GM12878 (cell line): ENCODE measurements around the gene PLCB4. TPM values are rescaled to one million over a fixed set of nuclear protein-coding genes. Genes with fewer than 3 reads are reported as not detected.

ENCODE experiments used
- ATAC-seq: fragments of 200-7000 bp; cut with Tn5 transposase; 3 replicates; pipeline ENCODE4 v1.9.1; 2020; ENCODE audit warnings: mild to moderate bottlenecking, moderate library complexity
- BruUV-seq: library from RNA; stranded (reverse); fragments of 400-500 nt; replicated peaks from 2 replicates; lab custom pipeline; 2021; lab: Mats Ljungman, UMichigan
- CTCF ChIA-PET: fragments of 300-600 bp; sonication (Branson Sonifier 250); formaldehyde crosslinking; extraction: SDS; loops from one replicate; lab custom pipeline; 2021; ENCODE audit warnings: inconsistent platforms; lab: Yijun Ruan, JAX
- POLR2A ChIA-PET: fragments of 350-600 bp; formaldehyde crosslinking; extraction: SDS; loops from one replicate; lab custom pipeline; 2021; ENCODE audit warnings: inconsistent platforms; lab: Charles Lee
- RAD21 ChIA-PET: fragments of 300-600 bp; sonication (Branson Sonifier 250); formaldehyde crosslinking; loops from one replicate; lab custom pipeline; 2023; ENCODE audit warnings: antibody characterized with exemption; ENCODE audit not compliant: unreplicated experiment; lab: Charles Lee
- SMC1A ChIA-PET: fragments of 300-600 bp; sonication (Branson Sonifier 250); formaldehyde crosslinking; loops from one replicate; lab custom pipeline; 2023; ENCODE audit not compliant: unreplicated experiment, uncharacterized antibody; lab: Charles Lee
- DNase-seq: peaks from one replicate; pipeline ENCODE4 v3.0.0-alpha.2; 2011; ENCODE audit warnings: low read depth, low spot score
- FAIRE-seq: peaks from 3 replicates; lab custom pipeline; 2011; peaks lifted over from hg19 to GRCh38; lab: Jason Lieb, UNC
- H2AFZ ChIP-seq: 2 replicates; pipeline ENCODE4 v1.6.0; 2011; ENCODE audit warnings: low read depth, low read length, control low read depth; ENCODE audit not compliant: control insufficient read depth
- H3K27ac ChIP-seq: 2 replicates; pipeline ENCODE4 v1.5.1; 2011; ENCODE audit warnings: control low read depth; ENCODE audit not compliant: control insufficient read depth, insufficient read depth
- H3K27me3 ChIP-seq, 2 experiments: replicated peaks in 1 of 2; 2 replicates each; pipeline versions ENCODE4 v1.6.0 to v1.6.1; 2011; ENCODE audit warnings: low read length in 1 of 2; ENCODE audit not compliant: control insufficient read depth in 2 of 2, insufficient read depth in 2 of 2
- H3K36me3 ChIP-seq, 2 experiments: 2 replicates each; pipeline ENCODE4 v1.5.1; 2011; ENCODE audit warnings: low read length in 1 of 2; ENCODE audit not compliant: control insufficient read depth in 2 of 2, insufficient read depth in 2 of 2
- H3K4me1 ChIP-seq: 2 replicates; pipeline ENCODE4 v1.6.1; 2011; ENCODE audit warnings: mild to moderate bottlenecking, low read length, moderate library complexity, mixed read lengths; ENCODE audit not compliant: control insufficient read depth, insufficient read depth
- H3K4me2 ChIP-seq: 2 replicates; pipeline ENCODE4 v1.6.0; 2011; ENCODE audit warnings: control low read depth; ENCODE audit not compliant: control insufficient read depth, insufficient read depth
- H3K4me3 ChIP-seq: fragments of 200-600 bp; sonication (generic); 2 replicates; pipeline ENCODE4 v1.5.1; 2016
- H3K79me2 ChIP-seq: 2 replicates; pipeline ENCODE4 v1.6.0; 2011; ENCODE audit warnings: low read length; ENCODE audit not compliant: control insufficient read depth, insufficient read depth
- H3K9ac ChIP-seq: 2 replicates; pipeline ENCODE4 v1.8.0; 2011; ENCODE audit warnings: low read length, control low read depth, mixed read lengths; ENCODE audit not compliant: control insufficient read depth, insufficient read depth
- H3K9me3 ChIP-seq: replicated peaks from 3 replicates; pipeline ENCODE4 v1.5.1; 2011; ENCODE audit warnings: mild to moderate bottlenecking, low read length; ENCODE audit not compliant: control insufficient read depth, insufficient read depth
- H4K20me1 ChIP-seq: 2 replicates; pipeline ENCODE4 v1.6.0; 2011; ENCODE audit not compliant: control insufficient read depth, insufficient read depth
- ASH2L ChIP-seq: fragments of 300-600, 200-600 bp; sonication (generic); IDR thresholded peaks from 2 replicates; pipeline ENCODE4 v1.6.1; 2017; ENCODE audit warnings: low read depth, mild to moderate bottlenecking, borderline replicate concordance
- CREB1 ChIP-seq: IDR thresholded peaks from 2 replicates; pipeline ENCODE4 v1.6.1; 2012; ENCODE audit warnings: low read depth, mild to moderate bottlenecking, inconsistent platforms
- ETV6 ChIP-seq, 2 experiments: fragments of 450-650 bp in 1 of 2; IDR thresholded peaks in 1 of 2; conservative IDR thresholded peaks in 1 of 2; 2 replicates each; pipeline ENCODE4 v1.6.1; 2014; ENCODE audit warnings: antibody characterized with exemption in 1 of 2, borderline replicate concordance in 1 of 2, low read depth in 1 of 2, mild to moderate bottlenecking in 1 of 2, moderate library complexity in 1 of 2
- EZH2 ChIP-seq: IDR thresholded peaks from 2 replicates; pipeline ENCODE4 v1.6.1; 2012; ENCODE audit warnings: low read depth, mild to moderate bottlenecking, control low read depth, inconsistent platforms, low read length, borderline replicate concordance; ENCODE audit not compliant: control insufficient read depth
- KDM1A ChIP-seq: fragments of 200-600 bp; sonication (generic); IDR thresholded peaks from 2 replicates; pipeline ENCODE4 v1.6.1; 2016; ENCODE audit warnings: borderline replicate concordance
- MEF2A ChIP-seq: IDR thresholded peaks from 2 replicates; pipeline ENCODE4 v1.6.1; 2011; ENCODE audit warnings: low read depth, mild to moderate bottlenecking, low read length, moderate library complexity; ENCODE audit not compliant: insufficient read depth
- MEF2B ChIP-seq: fragments of 450-650 bp; IDR thresholded peaks from 2 replicates; pipeline ENCODE4 v1.6.1; 2018; ENCODE audit warnings: mild to moderate bottlenecking, moderate library complexity; ENCODE audit not compliant: partially characterized antibody, poor library complexity, severe bottlenecking
- MTA3 ChIP-seq: IDR thresholded peaks from 2 replicates; pipeline ENCODE4 v1.6.1; 2012; ENCODE audit warnings: low read length, inconsistent platforms, borderline replicate concordance
- MYB ChIP-seq: fragments of 150-350 bp; IDR thresholded peaks from 2 replicates; pipeline ENCODE4 v1.6.1; 2014; ENCODE audit warnings: mild to moderate bottlenecking, low read depth, low read length, borderline replicate concordance
- PML ChIP-seq: IDR thresholded peaks from 2 replicates; pipeline ENCODE4 v1.6.1; 2012; ENCODE audit warnings: low read length, inconsistent platforms
- POLR2A ChIP-seq: IDR thresholded peaks from 2 replicates; pipeline ENCODE4 v1.6.1; 2011; ENCODE audit warnings: low read depth, mild to moderate bottlenecking, low read length
- SMC3 ChIP-seq: IDR thresholded peaks from 2 replicates; pipeline ENCODE4 v1.6.1; 2011; ENCODE audit warnings: low read length, improper control_type of control experiment, borderline replicate concordance
- STAT1 ChIP-seq: fragments of 450-650 bp; conservative IDR thresholded peaks from 2 replicates; pipeline ENCODE4 v1.6.1; 2014; ENCODE audit warnings: antibody characterized with exemption, mild to moderate bottlenecking
- SUZ12 ChIP-seq: fragments of 200-600 bp; sonication (generic); IDR thresholded peaks from one replicate; pipeline ENCODE4 v1.6.1; 2018; ENCODE audit warnings: antibody characterized with exemption, mild to moderate bottlenecking; ENCODE audit not compliant: unreplicated experiment
- ZNF622 ChIP-seq: fragments of 450-650 bp; IDR thresholded peaks from 2 replicates; pipeline ENCODE4 v1.6.1; 2017; ENCODE audit warnings: mild to moderate bottlenecking, inconsistent platforms
- WGBS: methylation state at CpG from one replicate; pipeline ENCODE4 v1.1.6; 2016; ENCODE audit warnings: low lambda C conversion rate; ENCODE audit not compliant: insufficient replicate concordance, insufficient coverage; ENCODE audit errors: missing lambda C conversion rate; 5-methylcytosine and 5-hydroxymethylcytosine counted together
- in situ Hi-C: fragments of 300-500 bp; cut with MboI; formaldehyde crosslinking; loops from 9 replicates; pipeline ENCODE4 v1.14.3; 2018; ENCODE audit warnings: mixed read lengths
- intact Hi-C: fragments of 100-400 bp; cut with micrococcal nuclease; formaldehyde crosslinking; loops from one replicate; pipeline ENCODE4 v1.14.2; 2022; ENCODE audit not compliant: unreplicated experiment
- polyA plus RNA-seq, 11 experiments: library from polyadenylated mRNA; depleted of rRNA in 4 of 11; unstranded in 6 of 11; stranded (reverse) in 5 of 11; fragments of >200 nt; fragmentation: Nextera tagmentation in 4 of 11; fragmentation: Illumina TruSeq in 1 of 11; extraction: Ambion mirVana in 4 of 11; extraction: Trizol in 1 of 11; gene quantifications; 1 replicate in 1 of 11; 2 replicates in 10 of 11; pipeline versions ENCODE4 v1.2.1 to v1.2.3, GENCODE V29; 2011 to 2016; ENCODE audit warnings: inconsistent platforms in 2 of 11, missing spikeins in 2 of 11, low read depth in 1 of 11
- total RNA-seq, 4 experiments: library from RNA; depleted of rRNA in 3 of 4; stranded (reverse); fragments of >200 nt in 3 of 4; fragmentation: Illumina TruSeq in 1 of 4; extraction: Trizol in 1 of 4; gene quantifications; 2 replicates each; pipeline versions ENCODE4 v1.2.1 to v1.2.3, GENCODE V29; 2013 to 2021
- TF ChIP-seq, protein P1 (sequence below): fragments of 450-650 bp; IDR thresholded peaks from 2 replicates; pipeline ENCODE4 v1.6.1; 2016; ENCODE audit warnings: mild to moderate bottlenecking, moderate library complexity, borderline replicate concordance

Gene PLCB4
- total and polyA plus RNA-seq, 10 of the 15 experiments (the other 5 are each of a cell fraction or from before 2014, with no cell fraction given) = not detected

DNA sequence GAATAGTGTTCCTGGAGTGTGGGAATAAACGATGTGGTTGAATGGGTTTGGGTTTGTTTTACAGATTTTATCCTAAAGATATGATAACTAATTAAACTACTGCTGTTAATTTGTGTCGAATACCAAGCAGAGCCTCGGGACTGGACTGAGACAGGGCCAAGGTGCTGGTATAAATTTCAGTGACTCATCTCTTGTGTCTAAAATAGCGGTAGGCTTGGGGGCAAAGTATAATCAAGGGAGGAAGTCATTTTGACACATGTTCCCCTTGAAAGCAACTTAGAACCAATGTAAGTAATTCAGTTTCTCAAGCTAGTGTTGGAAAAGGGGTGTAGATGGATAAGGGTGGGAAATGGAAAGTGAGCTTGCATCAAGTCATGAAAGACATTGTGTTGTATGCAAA lies 108.4 kb downstream of the PLCB4 start:
- no peaks in the 10 kb centered on the region for H3K9me3 ChIP-seq
- SMC1A ChIA-PET = no interaction called here
- CTCF ChIA-PET = no interaction called here
- RAD21 ChIA-PET = no interaction called here
- DNase-seq (no peak), ATAC-seq (no peak), FAIRE-seq (no peak)
- in situ Hi-C loops = no loop called here
- WGBS = 20% methylated on average over 4 of the region's 4 CpGs
- H4K20me1 ChIP-seq = no peaks in the 10 kb centered on the region
- no peak overlapping the region for H3K4me3 ChIP-seq
- H3K27ac ChIP-seq = no peak overlapping the region
- no peak overlapping the region for H3K4me2 ChIP-seq
- no TSS peak for BruUV-seq
- TF ChIP-seq EZH2 = no peak
- TF ChIP-seq MYB = no peak
- TF ChIP-seq PML = no peak
- TF ChIP-seq ZNF622 = no peak
- no peak for TF ChIP-seq MEF2B
- TF ChIP-seq KDM1A = no peak
- no peak overlapping the region for H2AFZ ChIP-seq
- H3K79me2 ChIP-seq = no peaks in the 10 kb centered on the region
- H3K36me3 ChIP-seq = no peaks in the 10 kb centered on the region
- no peaks in the 10 kb centered on the region; a peak in 1 of 4 replicates for H3K27me3 ChIP-seq
- POLR2A ChIA-PET = no interaction called here
- H3K4me1 ChIP-seq = no peaks in the 10 kb centered on the region
- intact Hi-C loops = loop anchor here (10.0 kb wide), 1 partner anchor 322 kb away; no protein-coding TSS in a partner anchor
- no peak overlapping the region for H3K9ac ChIP-seq

DNA sequence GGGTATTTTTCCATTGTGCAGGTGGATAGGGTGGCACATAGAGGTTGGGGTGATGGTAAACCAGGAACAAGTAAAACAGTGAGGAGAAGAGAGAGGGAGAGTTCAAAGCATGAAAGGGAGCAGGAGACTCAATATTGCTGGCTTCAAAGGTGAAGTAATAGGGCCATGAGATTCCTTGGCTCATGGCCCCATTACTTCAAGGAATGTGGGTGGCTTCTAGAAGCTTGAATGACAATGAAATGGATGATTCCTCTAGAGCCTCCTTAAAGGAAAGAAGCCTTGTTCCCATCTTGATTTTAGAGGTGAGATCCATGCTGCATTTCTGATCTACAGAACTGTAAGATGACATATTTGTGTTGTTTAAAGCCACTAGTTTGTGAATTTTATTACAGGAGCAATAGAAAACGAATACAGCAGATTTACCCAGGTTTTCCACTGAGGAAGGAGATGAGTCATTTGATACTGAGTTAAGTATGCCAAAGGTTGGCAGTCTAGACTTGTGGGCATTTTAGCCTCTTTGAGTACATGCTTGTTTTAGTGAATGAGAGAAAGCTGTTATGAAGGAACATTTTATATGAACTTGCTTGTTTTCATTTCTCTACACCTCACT lies 110.4 kb downstream of the PLCB4 start:
- H2AFZ ChIP-seq = no peak overlapping the region
- DNase-seq = no peak
- CTCF ChIA-PET = no interaction called here
- POLR2A ChIA-PET = no interaction called here
- no peak overlapping the region for H3K9ac ChIP-seq
- no peak for ATAC-seq
- H3K27me3 ChIP-seq = no peaks in the 10 kb centered on the region; a peak in 1 of 4 replicates
- H3K27ac ChIP-seq = no peak overlapping the region
- BruUV-seq = no TSS peak
- no peaks in the 10 kb centered on the region for H3K9me3 ChIP-seq
- H3K79me2 ChIP-seq = no peaks in the 10 kb centered on the region
- intact Hi-C loops (loop anchor here (10.0 kb wide), 1 partner anchor 324 kb away; no protein-coding TSS in a partner anchor), in situ Hi-C loops (no loop called here)
- no peak overlapping the region for H3K4me3 ChIP-seq
- H3K4me2 ChIP-seq = no peak overlapping the region
- FAIRE-seq = no peak
- H3K4me1 ChIP-seq = no peaks in the 10 kb centered on the region
- RAD21 ChIA-PET = no interaction called here
- SMC1A ChIA-PET = no interaction called here
- 0% methylated on average over 1 of the region's 1 CpG for WGBS
- no peaks in the 10 kb centered on the region for H3K36me3 ChIP-seq
- no peaks in the 10 kb centered on the region for H4K20me1 ChIP-seq
- TF ChIP-seq CREB1 (no peak), STAT1 (no peak), ASH2L (no peak), SUZ12 (no peak), MEF2A (no peak), ETV6 (conservative IDR thresholded peaks at IDR 0.05 in 1 of 2, IDR thresholded peaks at IDR 0.05 in 1 of 2; ENCODE audit: borderline replicate concordance in 1 of 2, low read depth in 1 of 2) (no peak), SMC3 (no peak), POLR2A (no peak), MTA3 (no peak)
- TF ChIP-seq, protein P1, sequence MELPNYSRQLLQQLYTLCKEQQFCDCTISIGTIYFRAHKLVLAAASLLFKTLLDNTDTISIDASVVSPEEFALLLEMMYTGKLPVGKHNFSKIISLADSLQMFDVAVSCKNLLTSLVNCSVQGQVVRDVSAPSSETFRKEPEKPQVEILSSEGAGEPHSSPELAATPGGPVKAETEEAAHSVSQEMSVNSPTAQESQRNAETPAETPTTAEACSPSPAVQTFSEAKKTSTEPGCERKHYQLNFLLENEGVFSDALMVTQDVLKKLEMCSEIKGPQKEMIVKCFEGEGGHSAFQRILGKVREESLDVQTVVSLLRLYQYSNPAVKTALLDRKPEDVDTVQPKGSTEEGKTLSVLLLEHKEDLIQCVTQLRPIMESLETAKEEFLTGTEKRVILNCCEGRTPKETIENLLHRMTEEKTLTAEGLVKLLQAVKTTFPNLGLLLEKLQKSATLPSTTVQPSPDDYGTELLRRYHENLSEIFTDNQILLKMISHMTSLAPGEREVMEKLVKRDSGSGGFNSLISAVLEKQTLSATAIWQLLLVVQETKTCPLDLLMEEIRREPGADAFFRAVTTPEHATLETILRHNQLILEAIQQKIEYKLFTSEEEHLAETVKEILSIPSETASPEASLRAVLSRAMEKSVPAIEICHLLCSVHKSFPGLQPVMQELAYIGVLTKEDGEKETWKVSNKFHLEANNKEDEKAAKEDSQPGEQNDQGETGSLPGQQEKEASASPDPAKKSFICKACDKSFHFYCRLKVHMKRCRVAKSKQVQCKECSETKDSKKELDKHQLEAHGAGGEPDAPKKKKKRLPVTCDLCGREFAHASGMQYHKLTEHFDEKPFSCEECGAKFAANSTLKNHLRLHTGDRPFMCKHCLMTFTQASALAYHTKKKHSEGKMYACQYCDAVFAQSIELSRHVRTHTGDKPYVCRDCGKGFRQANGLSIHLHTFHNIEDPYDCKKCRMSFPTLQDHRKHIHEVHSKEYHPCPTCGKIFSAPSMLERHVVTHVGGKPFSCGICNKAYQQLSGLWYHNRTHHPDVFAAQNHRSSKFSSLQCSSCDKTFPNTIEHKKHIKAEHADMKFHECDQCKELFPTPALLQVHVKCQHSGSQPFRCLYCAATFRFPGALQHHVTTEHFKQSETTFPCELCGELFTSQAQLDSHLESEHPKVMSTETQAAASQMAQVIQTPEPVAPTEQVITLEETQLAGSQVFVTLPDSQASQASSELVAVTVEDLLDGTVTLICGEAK = no peak
